MCF 10A (cell line): ENCODE results near the gene PARN. TPM values are rescaled to one million over a fixed set of nuclear protein-coding genes. Genes with fewer than 3 reads are reported as not detected.

Source experiments
- BruUV-seq: library from RNA; stranded (reverse); fragments of 400-500 nt; replicated peaks from 2 replicates; lab custom pipeline; 2021; lab: Mats Ljungman, UMichigan
- CTCF ChIA-PET: fragments of 300-600 bp; sonication (Branson Sonifier 250); formaldehyde crosslinking; extraction: SDS; loops from one replicate; lab custom pipeline; 2021; ENCODE audit warnings: antibody characterized with exemption, inconsistent platforms; lab: Yijun Ruan, JAX
- POLR2A ChIA-PET: fragments of 300-600, 350-650 bp; sonication (Branson Sonifier 250); formaldehyde crosslinking; extraction: SDS; loops from one replicate; lab custom pipeline; 2020; ENCODE audit warnings: antibody characterized with exemption, inconsistent platforms; lab: Yijun Ruan, JAX
- DNase-seq: peaks from one replicate; pipeline ENCODE4 v3.0.0-alpha.2; 2018; ENCODE audit not compliant: unreplicated experiment
- H3K27ac Mint-ChIP-seq: one replicate; pipeline ENCODE4 v1.8.0; 2022; ENCODE audit warnings: mild to moderate bottlenecking, low read depth, mixed read lengths; ENCODE audit not compliant: unreplicated experiment
- H3K27me3 Mint-ChIP-seq: one replicate; pipeline ENCODE4 v1.8.0; 2022; ENCODE audit warnings: mixed read lengths; ENCODE audit not compliant: insufficient read depth, unreplicated experiment
- H3K36me3 Mint-ChIP-seq: one replicate; pipeline ENCODE4 v1.8.0; 2022; ENCODE audit warnings: mild to moderate bottlenecking, moderate library complexity, mixed read lengths; ENCODE audit not compliant: insufficient read depth, unreplicated experiment
- H3K4me1 Mint-ChIP-seq: one replicate; pipeline ENCODE4 v1.8.0; 2022; ENCODE audit warnings: mixed read lengths; ENCODE audit not compliant: insufficient read depth, unreplicated experiment
- H3K4me3 Mint-ChIP-seq: one replicate; pipeline ENCODE4 v1.8.0; 2022; ENCODE audit warnings: mild to moderate bottlenecking, moderate library complexity, mixed read lengths; ENCODE audit not compliant: unreplicated experiment
- H3K9me3 Mint-ChIP-seq: one replicate; pipeline ENCODE4 v1.8.0; 2022; ENCODE audit warnings: mixed read lengths; ENCODE audit not compliant: unreplicated experiment
- intact Hi-C: fragments of 100-400 bp; cut with micrococcal nuclease; formaldehyde crosslinking; loops from 2 replicates; pipeline ENCODE4 v1.14.1; 2022
- total RNA-seq: library from RNA; stranded (reverse); gene quantifications from 2 replicates; pipeline ENCODE4 v1.2.3, GENCODE V29; 2022
- TF ChIP-seq, protein P1 (sequence below): fragments of 200-600 bp; IDR thresholded peaks from one replicate; pipeline ENCODE4 v1.8.0; 2022; ENCODE audit warnings: antibody characterized with exemption, mild to moderate bottlenecking; ENCODE audit not compliant: unreplicated experiment

The PARN gene
- total RNA-seq, 1 experiment from 2014 or later: 35.0 TPM

DNA sequence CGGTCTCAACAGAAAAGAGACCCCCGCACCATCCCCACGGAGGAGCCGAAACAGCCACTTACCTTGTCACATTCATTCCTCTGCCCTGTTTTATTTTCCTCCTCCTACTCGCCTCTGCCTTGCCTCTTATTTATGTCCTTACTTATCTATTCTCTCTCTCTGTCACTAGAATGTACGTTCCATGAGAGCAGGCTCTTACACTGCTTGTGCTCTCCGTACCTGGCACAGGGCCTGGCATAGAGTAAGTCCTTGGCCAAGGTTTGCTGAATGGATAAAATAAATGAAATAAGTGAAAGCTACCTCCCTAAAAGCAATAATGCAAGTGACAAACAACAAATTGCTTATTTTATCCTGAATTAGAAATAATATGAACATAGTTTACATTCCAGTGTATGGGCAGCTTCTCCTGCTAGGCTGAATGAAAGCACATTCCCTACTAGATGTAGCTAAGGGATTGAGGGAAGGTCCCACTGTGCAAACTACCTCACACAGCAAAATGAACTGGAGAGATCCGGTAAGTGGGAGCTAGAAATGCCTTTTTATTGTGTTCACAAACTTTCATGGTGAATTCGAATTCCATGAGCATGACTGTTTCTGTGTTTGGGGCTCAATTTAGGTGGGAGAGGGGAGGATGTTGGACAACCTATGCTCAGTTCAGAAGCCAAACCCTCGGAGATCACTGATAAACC is 173.1 kb downstream of the PARN start:
- TF ChIP-seq, protein P1, sequence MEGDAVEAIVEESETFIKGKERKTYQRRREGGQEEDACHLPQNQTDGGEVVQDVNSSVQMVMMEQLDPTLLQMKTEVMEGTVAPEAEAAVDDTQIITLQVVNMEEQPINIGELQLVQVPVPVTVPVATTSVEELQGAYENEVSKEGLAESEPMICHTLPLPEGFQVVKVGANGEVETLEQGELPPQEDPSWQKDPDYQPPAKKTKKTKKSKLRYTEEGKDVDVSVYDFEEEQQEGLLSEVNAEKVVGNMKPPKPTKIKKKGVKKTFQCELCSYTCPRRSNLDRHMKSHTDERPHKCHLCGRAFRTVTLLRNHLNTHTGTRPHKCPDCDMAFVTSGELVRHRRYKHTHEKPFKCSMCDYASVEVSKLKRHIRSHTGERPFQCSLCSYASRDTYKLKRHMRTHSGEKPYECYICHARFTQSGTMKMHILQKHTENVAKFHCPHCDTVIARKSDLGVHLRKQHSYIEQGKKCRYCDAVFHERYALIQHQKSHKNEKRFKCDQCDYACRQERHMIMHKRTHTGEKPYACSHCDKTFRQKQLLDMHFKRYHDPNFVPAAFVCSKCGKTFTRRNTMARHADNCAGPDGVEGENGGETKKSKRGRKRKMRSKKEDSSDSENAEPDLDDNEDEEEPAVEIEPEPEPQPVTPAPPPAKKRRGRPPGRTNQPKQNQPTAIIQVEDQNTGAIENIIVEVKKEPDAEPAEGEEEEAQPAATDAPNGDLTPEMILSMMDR: no peak
- ChIA-PET POLR2A (interaction anchor here (0.6 to 1.7 kb wide), 3 partner anchors 13 to 106 kb away, joined by 3 to 4 read pairs (median 4); no protein-coding TSS in a partner anchor), CTCF (interaction anchor here (0.7 kb wide), 1 partner anchor 13 kb away, joined by 3 read pairs; no protein-coding TSS in a partner anchor)
- BruUV-seq: no TSS peak
- DNase-seq: no peak
- peaks cover 11% of the 10 kb centered on the region for H3K4me1 Mint-ChIP-seq
- intact Hi-C loops: no loop called here
- H3K36me3 Mint-ChIP-seq: peaks cover 17% of the 10 kb centered on the region
- no peaks in the 10 kb centered on the region for H3K27me3 Mint-ChIP-seq
- no peak overlapping the region for H3K27ac Mint-ChIP-seq
- H3K4me3 Mint-ChIP-seq: no peak overlapping the region
- H3K9me3 Mint-ChIP-seq: no peaks in the 10 kb centered on the region

DNA sequence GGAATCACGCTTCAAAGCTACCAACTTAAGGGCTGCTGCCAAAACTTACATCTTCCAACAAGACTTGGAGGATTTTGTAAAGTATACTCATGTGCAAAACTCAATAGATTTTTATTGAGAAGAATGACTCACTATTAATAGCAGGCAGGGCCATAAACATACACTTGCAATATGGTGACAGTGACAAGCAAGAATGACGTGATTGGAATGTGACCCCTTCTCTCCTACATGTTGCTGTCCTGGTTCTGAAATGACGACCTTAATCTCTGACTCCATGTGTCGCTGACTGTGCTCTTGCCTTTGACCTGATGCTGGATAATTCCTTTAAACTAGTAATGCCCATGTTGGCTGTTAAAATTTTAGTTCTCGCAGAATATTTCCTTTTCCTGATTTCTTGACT is 174.5 kb downstream of the PARN start:
- H3K4me1 Mint-ChIP-seq: peaks cover 15% of the 10 kb centered on the region
- no peaks in the 10 kb centered on the region for H3K9me3 Mint-ChIP-seq
- ChIA-PET POLR2A (no interaction called here), CTCF (no interaction called here)
- no peak for DNase-seq
- H3K36me3 Mint-ChIP-seq: peaks cover 12% of the 10 kb centered on the region
- no peaks in the 10 kb centered on the region for H3K27me3 Mint-ChIP-seq
- intact Hi-C loops: no loop called here
- BruUV-seq: no TSS peak
- TF ChIP-seq, protein P1: no peak
- H3K4me3 Mint-ChIP-seq: no peak overlapping the region
- no peak overlapping the region for H3K27ac Mint-ChIP-seq

DNA sequence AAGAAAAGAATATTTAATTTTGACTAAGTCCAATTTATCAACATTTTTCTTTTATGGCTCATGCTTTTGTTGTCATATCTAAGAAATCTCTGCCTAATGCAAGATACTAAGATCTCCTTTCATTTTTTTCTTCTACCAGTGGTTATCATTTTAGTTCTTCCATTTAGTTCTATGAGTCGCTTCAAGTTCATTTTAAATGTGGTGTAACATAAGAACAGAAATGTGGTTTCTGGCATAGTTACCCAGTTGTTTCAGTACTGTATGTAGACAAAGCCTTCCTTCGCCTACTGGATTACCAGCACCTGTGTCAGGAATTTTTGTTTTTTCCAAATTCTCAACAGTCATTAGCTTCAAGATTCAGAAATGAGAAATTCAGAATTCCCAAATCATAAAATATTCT is 175.7 kb downstream of the PARN start:
- ChIA-PET POLR2A (interaction anchor here (0.6 to 1.4 kb wide), 3 partner anchors 9 to 32 kb away, joined by 3 to 4 read pairs (median 3); no protein-coding TSS in a partner anchor), CTCF (no interaction called here)
- Mint-ChIP-seq H3K27me3 (no peaks in the 10 kb centered on the region), H3K9me3 (no peaks in the 10 kb centered on the region), H3K4me1 (peaks cover 26% of the 10 kb centered on the region), H3K36me3 (peaks cover 12% of the 10 kb centered on the region), H3K27ac (no peak overlapping the region), H3K4me3 (no peak overlapping the region)
- DNase-seq: no peak
- TF ChIP-seq, protein P1: no peak
- no TSS peak for BruUV-seq
- intact Hi-C loops: no loop called here

DNA sequence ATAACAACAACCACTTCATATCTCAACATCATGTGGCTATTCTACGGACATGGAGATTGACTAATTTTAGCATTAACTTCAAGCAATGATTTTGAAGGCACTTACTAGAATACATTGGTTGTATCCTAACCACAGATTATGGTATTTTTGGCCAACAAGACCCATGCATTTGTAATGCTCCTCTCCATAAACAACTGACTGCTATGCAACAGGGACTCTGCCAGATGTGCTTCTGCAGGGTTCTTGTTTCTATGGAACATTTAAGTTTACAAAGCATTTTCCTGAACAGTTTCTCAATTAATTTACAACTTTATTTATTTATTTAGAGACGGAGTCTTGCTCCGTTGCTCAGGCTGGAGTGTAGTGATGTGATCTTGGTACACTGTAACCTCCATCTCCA is 178.0 kb downstream of the PARN start:
- no peak for DNase-seq
- TF ChIP-seq, protein P1: no peak
- Mint-ChIP-seq H3K27me3 (no peaks in the 10 kb centered on the region), H3K27ac (no peak overlapping the region), H3K4me1 (peaks cover 29% of the 10 kb centered on the region), H3K36me3 (peaks cover 12% of the 10 kb centered on the region), H3K9me3 (no peaks in the 10 kb centered on the region), H3K4me3 (no peak overlapping the region)
- intact Hi-C loops: no loop called here
- ChIA-PET POLR2A (interaction anchor here (1.0 kb wide), 1 partner anchor 26 kb away, joined by 3 read pairs; no protein-coding TSS in a partner anchor), CTCF (no interaction called here)
- BruUV-seq: no TSS peak
